Thoracic aorta (tissue), 2 donors: ENCODE data around the gene UBE2J2. TPM values are rescaled to one million over a fixed set of nuclear protein-coding genes. Genes with fewer than 3 reads are reported as not detected.

ENCODE experiments used
- total RNA-seq, 2 donors: library from RNA; depleted of rRNA; stranded (reverse); fragments of >200 nt; gene quantifications; one replicate each; pipeline versions ENCODE4 v1.1.0 to v1.2.3, GENCODE V29; 2016

Gene UBE2J2
- total RNA-seq, 2 donors from 2014 or later, result 43.5 to 57.7 TPM

Other genes starting within 250 kb of the UBE2J2 start
- under 1 TPM in 1 of 2 donors, not detected in 1; 0.71 TPM for gene RNF223, start 199.5 kb downstream of the UBE2J2 start, total RNA-seq
- gene C1orf159, start 157.8 kb downstream of the UBE2J2 start, total RNA-seq, result 10 to 100 TPM; 10.8 to 21.2 TPM
- not detected for gene TTLL10, start 100.0 kb downstream of the UBE2J2 start, total RNA-seq
- 1 to 10 TPM in 1 of 2 donors, not detected in 1; 1.3 TPM for gene TNFRSF18, start 67.3 kb downstream of the UBE2J2 start, total RNA-seq
- 1 to 10 TPM in 1 of 2 donors, not detected in 1; 1.8 TPM for gene TNFRSF4, start 59.7 kb downstream of the UBE2J2 start, total RNA-seq
- gene SDF4, start 41.9 kb downstream of the UBE2J2 start, total RNA-seq, result 100 to 1,000 TPM; 157 to 230 TPM
- 10 to 100 TPM; 15.5 to 25.3 TPM for gene B3GALT6, start 41.6 kb downstream of the UBE2J2 start, total RNA-seq
- gene C1QTNF12, start 27.1 kb downstream of the UBE2J2 start, total RNA-seq, result 10 to 100 TPM in 1 of 2 donors, 1 to 10 TPM in 1; 2.9 to 12.5 TPM
- gene SCNN1D, start 6.6 kb upstream of the UBE2J2 start, total RNA-seq, result 10 to 100 TPM in 1 of 2 donors, 1 to 10 TPM in 1; 1.8 to 10.3 TPM
- gene ACAP3, start 34.1 kb upstream of the UBE2J2 start, total RNA-seq, result 100 to 1,000 TPM in 1 of 2 donors, 10 to 100 TPM in 1; 41.6 to 121 TPM
- gene PUSL1, start 34.7 kb upstream of the UBE2J2 start, total RNA-seq, result 10 to 100 TPM; 22.1 to 22.6 TPM
- 100 to 1,000 TPM; 192 to 195 TPM for gene INTS11, start 50.8 kb upstream of the UBE2J2 start, total RNA-seq
- gene CPTP, start 50.9 kb upstream of the UBE2J2 start, total RNA-seq, result 10 to 100 TPM; 16.4 to 26.3 TPM
- under 1 TPM in 1 of 2 donors, not detected in 1; 0.14 TPM for gene TAS1R3, start 57.4 kb upstream of the UBE2J2 start, total RNA-seq
- 100 to 1,000 TPM in 1 of 2 donors, 10 to 100 TPM in 1; 66.2 to 101 TPM for gene DVL1, start 75.6 kb upstream of the UBE2J2 start, total RNA-seq
- gene MXRA8, start 84.7 kb upstream of the UBE2J2 start, total RNA-seq, result 100 to 1,000 TPM; 239 to 326 TPM
- 10 to 100 TPM; 43.5 to 94.5 TPM for gene AURKAIP1, start 101.4 kb upstream of the UBE2J2 start, total RNA-seq
- 100 to 1,000 TPM; 214 to 313 TPM for gene CCNL2, start 125.5 kb upstream of the UBE2J2 start, total RNA-seq
- 100 to 1,000 TPM in 1 of 2 donors, 10 to 100 TPM in 1; 96.9 to 121 TPM for gene MRPL20, start 133.4 kb upstream of the UBE2J2 start, total RNA-seq
- under 1 TPM in 1 of 2 donors, not detected in 1; 0.68 TPM for gene ANKRD65, start 147.4 kb upstream of the UBE2J2 start, total RNA-seq
- gene VWA1, start 161.8 kb upstream of the UBE2J2 start, total RNA-seq, result 10 to 100 TPM; 21.7 to 23.6 TPM
- gene ATAD3C, start 175.8 kb upstream of the UBE2J2 start, total RNA-seq, result under 1 TPM in 1 of 2 donors, not detected in 1; 0.27 TPM
- gene ATAD3B, start 197.9 kb upstream of the UBE2J2 start, total RNA-seq, result 10 to 100 TPM; 15.4 to 30.9 TPM
- gene ATAD3A, start 238.3 kb upstream of the UBE2J2 start, total RNA-seq, result 10 to 100 TPM; 16.7 to 17.6 TPM